HepG2 (cell line): ENCODE data around the gene NAT9. TPM values are rescaled to one million over a fixed set of nuclear protein-coding genes. Genes with fewer than 3 reads are reported as not detected.

Source experiments
- ATAC-seq: fragments of 200-7000 bp; cut with Tn5 transposase; 3 replicates; pipeline ENCODE4 v1.9.1; 2020; ENCODE audit warnings: mild to moderate bottlenecking, moderate library complexity
- BruUV-seq: library from RNA; stranded (reverse); fragments of 400-500 nt; replicated peaks from 2 replicates; lab custom pipeline; 2021; lab: Mats Ljungman, UMichigan
- CTCF ChIA-PET: fragments of 300-600 bp; formaldehyde crosslinking; extraction: SDS; loops from one replicate; lab custom pipeline; 2021; ENCODE audit warnings: low total read pairs, inconsistent platforms, low intra/inter-chr PET ratio; lab: Yijun Ruan, JAX
- POLR2A ChIA-PET: fragments of 350-600 bp; sonication (Branson Sonifier 250); formaldehyde crosslinking; loops from one replicate; lab custom pipeline; 2020; ENCODE audit warnings: antibody characterized with exemption, inconsistent platforms; lab: Yijun Ruan, JAX
- DNase-seq: peaks from one replicate; pipeline ENCODE4 v3.0.0-alpha.2; 2015; ENCODE audit warnings: low spot score
- FAIRE-seq: peaks from 3 replicates; lab custom pipeline; 2011; peaks lifted over from hg19 to GRCh38; lab: Jason Lieb, UNC
- H2AFZ ChIP-seq: one replicate; pipeline ENCODE4 v1.6.1; 2011; ENCODE audit warnings: low read length, inconsistent platforms
- H3K27ac ChIP-seq: fragments of 300-600 bp; 3 replicates; pipeline ENCODE4 v1.8.0; 2011; ENCODE audit warnings: mixed run types, mild to moderate bottlenecking, mixed read lengths, low read length, inconsistent platforms; ENCODE audit not compliant: insufficient read depth; ENCODE audit errors: extremely low read length
- H3K27me3 ChIP-seq, 2 experiments: fragments of 200-600 bp in 1 of 2; 2 replicates in 1 of 2; 3 replicates in 1 of 2; pipeline versions ENCODE4 v1.6.0 to v1.8.0; 2011; ENCODE audit warnings: low read length in 2 of 2, mild to moderate bottlenecking in 2 of 2, moderate library complexity in 2 of 2, inconsistent platforms in 1 of 2; ENCODE audit not compliant: insufficient read depth in 2 of 2, control insufficient read depth in 1 of 2
- H3K36me3 ChIP-seq, 2 experiments: fragments of 200-600 bp in 1 of 2; replicated peaks in 1 of 2; 2 replicates in 1 of 2; 3 replicates in 1 of 2; pipeline versions ENCODE4 v1.5.1 to v1.8.0; 2011; ENCODE audit warnings: low read length in 2 of 2, inconsistent platforms in 1 of 2; ENCODE audit not compliant: insufficient read depth in 2 of 2, control insufficient read depth in 1 of 2
- H3K4me1 ChIP-seq: 2 replicates; pipeline ENCODE4 v1.5.1; 2012; ENCODE audit warnings: low read length, inconsistent platforms; ENCODE audit not compliant: insufficient read depth
- H3K4me2 ChIP-seq: 2 replicates; pipeline ENCODE4 v1.6.0; 2011; ENCODE audit warnings: low read depth, low read length, inconsistent platforms
- H3K4me3 ChIP-seq, 3 experiments: fragments of 200-600 bp in 1 of 3; sonication (generic), shearing (Covaris generic) in 1 of 3; replicated peaks in 1 of 3; 2 replicates each; pipeline ENCODE4 v1.5.1; 2011 to 2016; ENCODE audit warnings: low read length in 3 of 3, inconsistent platforms in 2 of 3, low read depth in 2 of 3, mild to moderate bottlenecking in 2 of 3, control low read depth in 1 of 3, mixed read lengths in 1 of 3; ENCODE audit not compliant: insufficient read depth in 1 of 3
- H3K79me2 ChIP-seq: one replicate; pipeline ENCODE4 v1.6.1; 2011; ENCODE audit warnings: low read length, inconsistent platforms; ENCODE audit not compliant: insufficient read depth
- H3K9ac ChIP-seq: 2 replicates; pipeline ENCODE4 v1.6.0; 2011; ENCODE audit warnings: mild to moderate bottlenecking, low read depth, low read length, inconsistent platforms; ENCODE audit not compliant: insufficient read depth
- H3K9me3 ChIP-seq: 2 replicates; pipeline ENCODE4 v1.5.1; 2012; ENCODE audit warnings: mild to moderate bottlenecking, low read length
- H4K20me1 ChIP-seq: 2 replicates; pipeline ENCODE4 v1.6.0; 2011; ENCODE audit warnings: inconsistent platforms, mild to moderate bottlenecking, low read length, moderate library complexity; ENCODE audit not compliant: insufficient read depth
- CHD4 ChIP-seq: fragments of 200-600 bp; sonication (generic); IDR thresholded peaks from 2 replicates; pipeline ENCODE4 v1.7.0; 2017; ENCODE audit warnings: mild to moderate bottlenecking, low read length, borderline replicate concordance
- NFRKB ChIP-seq: fragments of 450-650 bp; IDR thresholded peaks from 2 replicates; pipeline ENCODE4 v1.6.1; 2017
- STAT5B ChIP-seq: sonication (generic); formaldehyde crosslinking; IDR thresholded peaks from 2 replicates; pipeline ENCODE4 v1.4.0; 2020; ENCODE audit warnings: missing genetic modification reagents
- TAF15 ChIP-seq: fragments of 200-400 bp; formaldehyde crosslinking; IDR thresholded peaks from one replicate; pipeline ENCODE4 v1.6.1; 2018; ENCODE audit warnings: mild to moderate bottlenecking, low read depth, low read length; ENCODE audit not compliant: poor library complexity, severe bottlenecking
- ZNF34 ChIP-seq: sonication (generic); formaldehyde crosslinking; IDR thresholded peaks from 2 replicates; pipeline ENCODE4 v1.4.0; 2020; ENCODE audit warnings: mild to moderate bottlenecking, missing genetic modification reagents, borderline replicate concordance
- ZNF563 ChIP-seq: sonication (generic); formaldehyde crosslinking; IDR thresholded peaks from 2 replicates; pipeline ENCODE4 v1.8.0; 2022; ENCODE audit warnings: mild to moderate bottlenecking, moderate library complexity, missing genetic modification reagents
- ZNF607 ChIP-seq: sonication (generic); formaldehyde crosslinking; IDR thresholded peaks from 2 replicates; pipeline ENCODE4 v1.5.1; 2020; ENCODE audit warnings: missing genetic modification reagents, mild to moderate bottlenecking, borderline replicate concordance
- ZNF746 ChIP-seq: sonication (generic); formaldehyde crosslinking; IDR thresholded peaks from 2 replicates; pipeline ENCODE4 v1.8.0; 2022; ENCODE audit warnings: mild to moderate bottlenecking, missing genetic modification reagents
- ZNF75D ChIP-seq: sonication (generic); formaldehyde crosslinking; IDR thresholded peaks from 2 replicates; pipeline ENCODE4 v1.8.1; 2023; ENCODE audit warnings: missing genetic modification reagents, mild to moderate bottlenecking, borderline replicate concordance
- WGBS: methylation state at CpG from one replicate; pipeline ENCODE4 v1.1.6; 2017; ENCODE audit warnings: low lambda C conversion rate; 5-methylcytosine and 5-hydroxymethylcytosine counted together
- in situ Hi-C: cut with HindIII; loops from 2 replicates; pipeline ENCODE4 v1.10.0; 2017; ENCODE audit warnings: low pct_unique_long_range_greater_than_20kb; ENCODE audit not compliant: extremely low pct_ligation_motif_present
- intact Hi-C: fragments of 100-400 bp; cut with micrococcal nuclease; formaldehyde crosslinking; loops from one replicate; pipeline ENCODE4 v1.10.0; 2022; ENCODE audit not compliant: unreplicated experiment
- polyA plus RNA-seq, 8 experiments: library from polyadenylated mRNA; depleted of rRNA in 3 of 8; stranded (reverse) in 7 of 8; unstranded in 1 of 8; fragments of >200 nt; fragmentation: Illumina TruSeq in 4 of 8; extraction: Trizol in 4 of 8; gene quantifications; 2 replicates each; pipeline versions ENCODE4 v1.2.1 to v1.2.3, GENCODE V29; 2011 to 2016; ENCODE audit warnings: low read depth in 4 of 8, missing spikeins in 1 of 8, mixed read lengths in 1 of 8; ENCODE audit not compliant: insufficient read depth in 1 of 8
- total RNA-seq, 5 experiments: library from RNA; depleted of rRNA; stranded (reverse); fragments of >200 nt; fragmentation: Illumina TruSeq; extraction: Trizol; gene quantifications; 2 replicates each; pipeline ENCODE4 v1.2.3, GENCODE V29; 2016; ENCODE audit warnings: low read depth in 1 of 5
- TF ChIP-seq, protein P1 (sequence below): sonication (generic); formaldehyde crosslinking; IDR thresholded peaks from 2 replicates; pipeline ENCODE4 v1.4.0; 2020; ENCODE audit warnings: missing genetic modification reagents
- TF ChIP-seq, protein P2 (sequence below): IDR thresholded peaks from 2 replicates; pipeline ENCODE4 v1.6.1; 2016; ENCODE audit warnings: missing genetic modification reagents, missing compliant biosample characterization
- TF ChIP-seq, protein P3 (sequence below): sonication (generic); formaldehyde crosslinking; IDR thresholded peaks from 2 replicates; pipeline ENCODE4 v1.5.0; 2020; ENCODE audit warnings: mild to moderate bottlenecking, missing genetic modification reagents, borderline replicate concordance
- TF ChIP-seq, protein P4 (sequence below): IDR thresholded peaks from 2 replicates; pipeline ENCODE4 v1.4.0; 2020; ENCODE audit warnings: mild to moderate bottlenecking, missing genetic modification reagents
- TF ChIP-seq, protein P5 (sequence below): sonication (generic); formaldehyde crosslinking; IDR thresholded peaks from 2 replicates; pipeline ENCODE4 v1.8.1; 2023; ENCODE audit warnings: mild to moderate bottlenecking, missing genetic modification reagents

NAT9 gene
- total and polyA plus RNA-seq, 2 of the 13 experiments (the other 11 are each of a cell fraction or from before 2014, with no cell fraction given), result 39.7 to 44.2 TPM

DNA sequence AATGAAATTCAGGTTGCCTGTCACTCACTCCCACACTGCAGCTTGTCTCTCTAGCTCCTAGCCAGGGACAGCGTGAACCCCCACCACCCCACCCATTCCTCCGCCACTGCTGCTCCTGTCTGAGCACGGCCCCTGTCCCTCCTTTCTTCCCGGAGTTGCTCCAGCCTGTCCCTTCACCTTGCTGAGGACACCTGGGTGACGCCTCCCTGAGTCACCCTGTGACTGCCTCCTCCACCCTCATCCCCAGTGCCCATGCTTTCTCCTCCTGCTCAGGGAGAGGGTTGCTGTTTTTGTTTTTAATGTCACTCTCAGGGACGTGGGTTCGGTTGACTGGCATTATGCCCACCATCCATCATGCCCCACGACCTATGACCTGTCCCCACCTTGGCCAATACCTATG, 25.8 kb upstream of the NAT9 start (continued):
- no peak for TF ChIP-seq NFRKB

DNA sequence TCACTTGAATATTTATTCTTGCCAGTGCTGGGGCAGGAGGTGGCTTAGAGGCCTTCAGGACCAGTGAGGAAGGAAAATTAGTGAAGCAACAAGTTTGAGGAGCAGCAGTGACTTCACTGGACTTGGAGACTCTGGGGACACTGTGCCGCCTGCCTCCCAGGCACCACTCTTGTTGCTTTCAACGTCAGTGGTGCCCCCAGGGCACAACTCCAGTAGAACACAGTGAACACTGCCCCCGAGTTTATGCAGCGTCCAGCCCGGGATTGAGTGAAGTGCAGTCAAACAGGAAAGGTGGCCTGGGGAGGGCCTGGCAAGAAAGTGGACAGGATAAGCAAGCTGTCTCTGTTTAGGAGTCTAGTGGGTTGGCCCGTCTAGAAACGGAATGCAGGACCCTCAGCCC, 24.4 kb upstream of the NAT9 start:
- no peak for DNase-seq
- no peak overlapping the region for H3K4me2 ChIP-seq
- no peak overlapping the region for H3K4me3 ChIP-seq
- peaks cover 14% of the 10 kb centered on the region; the same call in 1 of the 2 replicates for H3K4me1 ChIP-seq
- ChIA-PET CTCF (no interaction called here), POLR2A (no interaction called here)
- H3K36me3 ChIP-seq, result peaks cover 10 to 20% of the 10 kb centered on the region in 2 experiments; a peak in 4 of 5 replicates
- H3K27me3 ChIP-seq, result no peaks in the 10 kb centered on the region
- no peaks in the 10 kb centered on the region for H3K9me3 ChIP-seq
- no peak for ATAC-seq
- 96% methylated on average over 7 of the region's 7 CpGs for WGBS
- in situ Hi-C loops (loop anchor here (5.0 kb wide), 1 partner anchor 152 kb away; no protein-coding TSS in a partner anchor), intact Hi-C loops (no loop called here)
- H3K27ac ChIP-seq, result no peak overlapping the region
- H3K9ac ChIP-seq, result no peak overlapping the region
- no peaks in the 10 kb centered on the region for H4K20me1 ChIP-seq
- no TSS peak for BruUV-seq
- no peak for FAIRE-seq
- H2AFZ ChIP-seq, result no peak overlapping the region
- H3K79me2 ChIP-seq, result no peaks in the 10 kb centered on the region
- TF ChIP-seq, protein P1, sequence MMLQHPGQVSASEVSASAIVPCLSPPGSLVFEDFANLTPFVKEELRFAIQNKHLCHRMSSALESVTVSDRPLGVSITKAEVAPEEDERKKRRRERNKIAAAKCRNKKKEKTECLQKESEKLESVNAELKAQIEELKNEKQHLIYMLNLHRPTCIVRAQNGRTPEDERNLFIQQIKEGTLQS (CRISPR knock-in tag), result no peak
- TF ChIP-seq, protein P2, sequence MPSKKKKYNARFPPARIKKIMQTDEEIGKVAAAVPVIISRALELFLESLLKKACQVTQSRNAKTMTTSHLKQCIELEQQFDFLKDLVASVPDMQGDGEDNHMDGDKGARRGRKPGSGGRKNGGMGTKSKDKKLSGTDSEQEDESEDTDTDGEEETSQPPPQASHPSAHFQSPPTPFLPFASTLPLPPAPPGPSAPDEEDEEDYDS (CRISPR knock-in tag), result no peak
- TF ChIP-seq, protein P3, sequence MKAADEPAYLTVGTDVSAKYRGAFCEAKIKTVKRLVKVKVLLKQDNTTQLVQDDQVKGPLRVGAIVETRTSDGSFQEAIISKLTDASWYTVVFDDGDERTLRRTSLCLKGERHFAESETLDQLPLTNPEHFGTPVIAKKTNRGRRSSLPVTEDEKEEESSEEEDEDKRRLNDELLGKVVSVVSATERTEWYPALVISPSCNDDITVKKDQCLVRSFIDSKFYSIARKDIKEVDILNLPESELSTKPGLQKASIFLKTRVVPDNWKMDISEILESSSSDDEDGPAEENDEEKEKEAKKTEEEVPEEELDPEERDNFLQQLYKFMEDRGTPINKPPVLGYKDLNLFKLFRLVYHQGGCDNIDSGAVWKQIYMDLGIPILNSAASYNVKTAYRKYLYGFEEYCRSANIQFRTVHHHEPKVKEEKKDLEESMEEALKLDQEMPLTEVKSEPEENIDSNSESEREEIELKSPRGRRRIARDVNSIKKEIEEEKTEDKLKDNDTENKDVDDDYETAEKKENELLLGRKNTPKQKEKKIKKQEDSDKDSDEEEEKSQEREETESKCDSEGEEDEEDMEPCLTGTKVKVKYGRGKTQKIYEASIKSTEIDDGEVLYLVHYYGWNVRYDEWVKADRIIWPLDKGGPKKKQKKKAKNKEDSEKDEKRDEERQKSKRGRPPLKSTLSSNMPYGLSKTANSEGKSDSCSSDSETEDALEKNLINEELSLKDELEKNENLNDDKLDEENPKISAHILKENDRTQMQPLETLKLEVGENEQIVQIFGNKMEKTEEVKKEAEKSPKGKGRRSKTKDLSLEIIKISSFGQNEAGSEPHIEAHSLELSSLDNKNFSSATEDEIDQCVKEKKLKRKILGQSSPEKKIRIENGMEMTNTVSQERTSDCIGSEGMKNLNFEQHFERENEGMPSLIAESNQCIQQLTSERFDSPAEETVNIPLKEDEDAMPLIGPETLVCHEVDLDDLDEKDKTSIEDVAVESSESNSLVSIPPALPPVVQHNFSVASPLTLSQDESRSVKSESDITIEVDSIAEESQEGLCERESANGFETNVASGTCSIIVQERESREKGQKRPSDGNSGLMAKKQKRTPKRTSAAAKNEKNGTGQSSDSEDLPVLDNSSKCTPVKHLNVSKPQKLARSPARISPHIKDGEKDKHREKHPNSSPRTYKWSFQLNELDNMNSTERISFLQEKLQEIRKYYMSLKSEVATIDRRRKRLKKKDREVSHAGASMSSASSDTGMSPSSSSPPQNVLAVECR (CRISPR knock-in tag), result no peak
- TF ChIP-seq ZNF607 (CRISPR knock-in tag), result no peak
- no peak for TF ChIP-seq ZNF34 (CRISPR knock-in tag)
- TF ChIP-seq TAF15, result no peak
- TF ChIP-seq STAT5B (CRISPR knock-in tag), result no peak
- TF ChIP-seq ZNF563 (CRISPR knock-in tag), result no peak
- TF ChIP-seq, protein P4, sequence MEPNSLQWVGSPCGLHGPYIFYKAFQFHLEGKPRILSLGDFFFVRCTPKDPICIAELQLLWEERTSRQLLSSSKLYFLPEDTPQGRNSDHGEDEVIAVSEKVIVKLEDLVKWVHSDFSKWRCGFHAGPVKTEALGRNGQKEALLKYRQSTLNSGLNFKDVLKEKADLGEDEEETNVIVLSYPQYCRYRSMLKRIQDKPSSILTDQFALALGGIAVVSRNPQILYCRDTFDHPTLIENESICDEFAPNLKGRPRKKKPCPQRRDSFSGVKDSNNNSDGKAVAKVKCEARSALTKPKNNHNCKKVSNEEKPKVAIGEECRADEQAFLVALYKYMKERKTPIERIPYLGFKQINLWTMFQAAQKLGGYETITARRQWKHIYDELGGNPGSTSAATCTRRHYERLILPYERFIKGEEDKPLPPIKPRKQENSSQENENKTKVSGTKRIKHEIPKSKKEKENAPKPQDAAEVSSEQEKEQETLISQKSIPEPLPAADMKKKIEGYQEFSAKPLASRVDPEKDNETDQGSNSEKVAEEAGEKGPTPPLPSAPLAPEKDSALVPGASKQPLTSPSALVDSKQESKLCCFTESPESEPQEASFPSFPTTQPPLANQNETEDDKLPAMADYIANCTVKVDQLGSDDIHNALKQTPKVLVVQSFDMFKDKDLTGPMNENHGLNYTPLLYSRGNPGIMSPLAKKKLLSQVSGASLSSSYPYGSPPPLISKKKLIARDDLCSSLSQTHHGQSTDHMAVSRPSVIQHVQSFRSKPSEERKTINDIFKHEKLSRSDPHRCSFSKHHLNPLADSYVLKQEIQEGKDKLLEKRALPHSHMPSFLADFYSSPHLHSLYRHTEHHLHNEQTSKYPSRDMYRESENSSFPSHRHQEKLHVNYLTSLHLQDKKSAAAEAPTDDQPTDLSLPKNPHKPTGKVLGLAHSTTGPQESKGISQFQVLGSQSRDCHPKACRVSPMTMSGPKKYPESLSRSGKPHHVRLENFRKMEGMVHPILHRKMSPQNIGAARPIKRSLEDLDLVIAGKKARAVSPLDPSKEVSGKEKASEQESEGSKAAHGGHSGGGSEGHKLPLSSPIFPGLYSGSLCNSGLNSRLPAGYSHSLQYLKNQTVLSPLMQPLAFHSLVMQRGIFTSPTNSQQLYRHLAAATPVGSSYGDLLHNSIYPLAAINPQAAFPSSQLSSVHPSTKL (CRISPR knock-in tag), result no peak
- TF ChIP-seq CHD4, result no peak
- no peak for TF ChIP-seq ZNF75D (CRISPR knock-in tag)
- TF ChIP-seq, protein P5, sequence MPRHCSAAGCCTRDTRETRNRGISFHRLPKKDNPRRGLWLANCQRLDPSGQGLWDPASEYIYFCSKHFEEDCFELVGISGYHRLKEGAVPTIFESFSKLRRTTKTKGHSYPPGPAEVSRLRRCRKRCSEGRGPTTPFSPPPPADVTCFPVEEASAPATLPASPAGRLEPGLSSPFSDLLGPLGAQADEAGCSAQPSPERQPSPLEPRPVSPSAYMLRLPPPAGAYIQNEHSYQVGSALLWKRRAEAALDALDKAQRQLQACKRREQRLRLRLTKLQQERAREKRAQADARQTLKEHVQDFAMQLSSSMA (CRISPR knock-in tag), result no peak
- no peak for TF ChIP-seq ZNF746
